COLO668 (cell line): ENCODE measurements around the gene CYP4F11.
"Not testable (repeated sequence)": the region's sequence is repeated elsewhere in the genome, so short reads cannot be mapped to it uniquely, and the experiment has no call there.

Experiments used
- DNase-seq: peaks from one replicate; lab custom pipeline; 2025; ENCODE audit not compliant: unreplicated experiment; lab: John Stamatoyannopoulos, UW

CYP4F11 gene, protein sequence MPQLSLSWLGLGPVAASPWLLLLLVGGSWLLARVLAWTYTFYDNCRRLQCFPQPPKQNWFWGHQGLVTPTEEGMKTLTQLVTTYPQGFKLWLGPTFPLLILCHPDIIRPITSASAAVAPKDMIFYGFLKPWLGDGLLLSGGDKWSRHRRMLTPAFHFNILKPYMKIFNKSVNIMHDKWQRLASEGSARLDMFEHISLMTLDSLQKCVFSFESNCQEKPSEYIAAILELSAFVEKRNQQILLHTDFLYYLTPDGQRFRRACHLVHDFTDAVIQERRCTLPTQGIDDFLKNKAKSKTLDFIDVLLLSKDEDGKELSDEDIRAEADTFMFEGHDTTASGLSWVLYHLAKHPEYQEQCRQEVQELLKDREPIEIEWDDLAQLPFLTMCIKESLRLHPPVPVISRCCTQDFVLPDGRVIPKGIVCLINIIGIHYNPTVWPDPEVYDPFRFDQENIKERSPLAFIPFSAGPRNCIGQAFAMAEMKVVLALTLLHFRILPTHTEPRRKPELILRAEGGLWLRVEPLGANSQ

DNA sequence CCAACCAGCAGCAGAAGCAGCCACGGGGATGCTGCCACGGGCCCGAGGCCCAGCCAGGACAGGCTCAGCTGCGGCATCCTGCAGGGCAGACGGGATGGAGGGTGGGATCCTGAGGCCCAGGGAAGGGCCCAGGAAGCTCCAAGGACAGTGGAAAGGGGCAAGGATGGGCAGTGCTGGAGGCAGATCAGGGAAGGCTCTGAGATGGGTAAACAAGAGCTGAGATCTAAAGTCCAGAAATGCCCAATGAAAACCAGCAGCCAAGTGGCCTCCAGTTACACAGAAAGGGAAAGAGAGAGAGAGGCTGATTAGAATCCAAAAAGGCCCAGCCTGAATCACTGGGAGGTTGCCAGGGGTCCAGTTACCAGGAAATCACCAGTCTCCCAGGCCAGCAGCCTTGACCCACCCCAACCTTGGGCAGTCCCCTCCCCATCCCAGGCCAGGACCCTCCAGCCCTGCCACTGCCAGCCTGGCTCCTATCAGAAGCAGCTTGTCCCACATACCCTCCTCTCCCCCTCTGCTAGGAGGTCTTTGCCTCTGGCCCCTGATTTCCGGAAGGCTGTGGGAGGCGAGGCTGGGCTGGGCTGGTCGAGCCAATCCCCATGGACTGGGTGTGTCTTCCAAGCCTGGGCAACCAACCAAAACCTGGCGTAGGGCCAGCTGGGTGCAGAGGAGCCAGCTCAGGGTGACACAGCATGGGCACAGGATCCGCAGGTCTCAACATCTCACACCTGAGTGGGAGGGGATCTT is at the start of gene CYP4F11:
CYP4F11 (minus strand) TSS at position 198 of the 747 bp plus-strand sequence; CDS start at position 77, 121 bp downstream.
- DNase-seq = peak; percentile 15

DNA sequence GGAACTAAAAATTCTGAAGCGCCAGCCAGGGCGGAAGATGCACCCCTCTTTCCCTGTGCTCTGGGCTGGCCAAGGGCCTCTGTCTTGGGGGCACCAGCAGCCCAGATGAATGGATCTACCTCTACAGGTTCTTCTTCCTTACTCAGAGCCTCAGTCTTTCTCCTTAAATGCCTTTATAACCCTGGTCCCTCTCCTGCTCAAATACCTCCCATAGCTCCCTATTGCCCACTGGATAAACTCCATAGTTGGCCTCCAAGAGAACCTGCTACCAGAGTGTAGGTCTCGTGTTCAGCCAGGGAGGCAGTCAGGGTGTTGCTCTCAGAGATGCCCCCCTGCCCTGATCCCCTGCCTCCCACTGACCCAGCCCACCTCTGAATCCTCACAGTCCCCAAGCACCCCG is 45.0 kb upstream of the CYP4F11 start:
- no peak for DNase-seq

DNA sequence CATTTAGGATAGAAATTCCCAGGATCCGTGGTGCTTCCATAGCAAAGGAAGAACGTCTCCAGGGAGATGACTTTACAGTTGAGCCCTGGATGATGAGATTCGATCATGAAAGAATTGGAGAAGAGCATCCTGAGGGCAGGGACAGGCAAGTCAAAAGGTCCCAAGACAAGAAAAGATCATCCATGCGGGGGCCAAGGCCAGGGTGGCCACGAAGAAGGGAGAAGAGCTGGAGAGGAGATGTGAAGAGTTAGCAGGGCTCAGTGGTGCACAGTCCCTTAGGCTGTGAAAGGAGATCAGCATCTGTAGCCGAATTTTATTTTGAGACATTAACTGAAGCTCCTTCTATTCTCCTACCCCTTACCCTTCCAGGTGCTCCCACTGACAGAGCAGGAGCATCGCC is 43.4 kb upstream of the CYP4F11 start:
- no peak for DNase-seq

DNA sequence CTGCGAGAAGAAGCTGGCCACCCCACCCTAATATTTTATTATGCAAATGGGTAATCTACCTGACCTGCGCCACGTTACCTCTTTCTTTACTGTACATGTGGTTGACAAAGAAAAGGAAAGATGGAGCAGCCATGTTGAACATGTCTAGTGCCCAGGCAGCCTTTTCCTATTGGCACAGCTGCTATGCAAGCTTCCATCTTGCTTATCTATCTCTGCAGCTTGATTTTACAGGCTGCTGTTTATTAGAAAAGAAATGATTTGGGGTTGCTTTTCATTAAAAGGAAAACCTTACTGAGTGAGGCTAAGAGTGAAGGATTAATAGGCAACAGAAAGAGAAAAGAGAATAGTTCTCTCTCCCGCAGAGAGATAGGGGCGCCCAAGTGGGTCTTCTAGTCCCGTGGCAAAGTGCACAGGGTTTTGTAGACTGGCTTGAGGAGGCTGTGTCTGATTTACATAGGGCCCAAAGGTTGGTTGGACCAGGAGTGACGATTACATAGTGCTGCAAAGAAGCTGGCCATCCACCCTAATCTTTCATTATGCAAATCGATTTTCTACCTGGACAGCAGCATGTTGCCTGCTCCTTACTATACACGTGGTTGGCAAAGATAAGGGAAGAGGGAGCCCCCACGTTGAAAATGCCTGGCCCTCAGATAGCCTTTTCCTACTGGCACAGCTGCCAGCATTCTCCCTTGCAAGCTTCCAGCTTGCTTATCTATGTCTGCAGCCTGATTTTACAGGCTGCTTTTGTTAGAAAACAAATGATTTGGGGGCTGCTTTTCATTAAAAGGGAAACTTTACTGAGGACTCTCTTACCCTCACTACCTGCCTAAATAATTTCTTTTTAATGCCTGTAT is 42.7 kb upstream of the CYP4F11 start:
- DNase-seq = no peak

DNA sequence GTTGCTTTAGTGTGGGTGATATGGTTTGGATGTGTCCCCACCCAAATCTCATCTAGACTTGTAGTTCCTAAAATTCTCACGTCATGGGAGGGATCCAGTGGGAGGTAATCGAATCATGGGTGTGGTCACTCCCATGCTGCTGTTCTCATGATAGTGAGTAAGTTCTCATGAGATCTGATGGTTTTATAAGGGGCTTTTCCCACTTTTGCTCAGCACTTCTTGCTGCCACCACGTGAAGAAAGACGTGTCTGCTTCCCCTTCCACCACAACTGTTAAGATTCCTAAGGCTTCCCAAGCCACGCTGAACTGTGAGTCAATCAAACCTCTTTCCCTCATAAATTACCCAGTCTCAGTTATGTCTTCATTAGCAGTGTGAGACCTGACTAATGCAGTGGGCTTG is 40.5 kb upstream of the CYP4F11 start:
- no peak for DNase-seq

DNA sequence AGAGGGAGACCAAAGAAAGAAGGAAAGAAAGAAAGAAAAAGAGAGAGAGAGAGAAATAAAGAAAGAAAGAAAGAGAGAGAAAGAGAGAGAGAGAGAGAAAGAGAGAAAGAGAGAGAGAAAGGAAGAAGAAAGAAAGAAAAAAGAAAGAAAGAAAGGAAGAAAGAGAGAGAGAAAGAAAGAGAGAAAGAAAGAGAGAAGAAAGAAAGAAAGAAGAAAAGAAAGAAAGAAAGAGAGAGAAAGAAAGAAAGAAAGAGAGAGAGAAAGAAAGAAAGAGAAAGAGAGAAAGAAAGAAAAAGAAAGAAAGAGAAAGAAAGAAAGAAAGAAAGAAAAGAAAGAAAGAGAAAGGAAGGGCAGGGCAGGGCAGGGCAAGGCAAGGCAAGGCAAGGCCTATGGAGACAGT is 37.7 kb upstream of the CYP4F11 start:
- DNase-seq = not testable (repeated sequence)

DNA sequence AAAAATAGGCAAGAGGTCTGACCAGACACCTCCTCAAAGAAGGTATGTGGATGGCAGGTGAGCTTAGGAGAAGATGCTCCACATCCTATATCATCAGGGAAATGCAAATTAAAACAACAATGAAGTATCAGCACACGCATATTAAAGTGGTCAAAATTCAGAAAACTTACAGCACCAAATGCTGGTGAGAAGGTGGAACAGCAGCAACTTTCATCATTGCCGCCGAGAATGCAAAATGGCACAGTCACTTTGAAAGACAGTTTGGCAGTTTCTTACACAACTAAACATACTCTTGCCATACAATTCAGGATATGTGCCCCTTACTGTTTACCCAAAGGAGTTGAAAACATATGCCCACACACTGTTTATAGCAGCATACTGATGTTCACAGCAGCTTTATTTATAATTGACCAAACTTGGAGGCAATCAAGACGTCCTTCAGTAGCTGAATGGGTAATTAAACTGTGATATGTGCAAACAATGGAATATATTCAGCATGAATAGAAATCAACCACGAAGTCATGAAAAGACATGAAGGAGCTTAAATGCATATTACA is 37.0 kb upstream of the CYP4F11 start:
- no peak for DNase-seq

DNA sequence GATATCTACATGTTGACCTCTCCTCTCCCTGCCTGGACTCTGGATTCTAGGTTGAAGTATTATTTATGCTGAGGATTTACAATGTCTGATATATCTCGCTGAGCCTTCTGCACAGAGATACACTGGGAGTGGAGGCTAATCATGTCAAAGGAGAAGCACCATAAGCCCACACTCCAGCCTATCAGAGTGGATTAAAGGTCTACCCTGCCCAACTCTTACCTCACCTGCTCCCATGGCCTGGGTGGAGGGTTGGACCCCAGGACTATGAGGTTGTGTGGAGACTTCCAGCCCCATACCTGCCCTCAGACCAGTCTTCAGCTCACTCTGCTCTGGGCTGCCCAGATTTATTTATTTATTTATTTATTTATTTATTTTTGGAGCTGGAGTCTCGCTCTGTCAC is 29.9 kb upstream of the CYP4F11 start:
- no peak for DNase-seq

DNA sequence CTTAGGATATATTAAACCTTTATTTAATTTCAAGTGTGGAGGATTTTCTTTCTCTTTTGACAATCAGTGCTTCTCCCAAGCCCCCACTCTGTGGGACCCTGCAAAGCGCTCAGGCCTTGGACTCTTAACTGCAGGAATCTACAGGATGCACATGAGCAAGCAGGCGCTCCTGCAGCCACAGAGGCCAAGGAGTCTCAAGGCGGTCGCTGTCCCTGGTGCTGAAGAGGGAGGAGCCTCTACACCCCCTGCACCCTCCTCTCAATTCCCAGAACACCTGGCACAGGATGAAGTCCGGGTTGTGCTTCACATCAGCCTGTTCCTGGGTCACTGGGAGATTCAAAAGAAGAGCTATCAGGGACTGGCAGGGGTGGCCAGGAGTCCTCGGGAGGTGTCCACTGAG is 28.0 kb upstream of the CYP4F11 start:
- DNase-seq = no peak

DNA sequence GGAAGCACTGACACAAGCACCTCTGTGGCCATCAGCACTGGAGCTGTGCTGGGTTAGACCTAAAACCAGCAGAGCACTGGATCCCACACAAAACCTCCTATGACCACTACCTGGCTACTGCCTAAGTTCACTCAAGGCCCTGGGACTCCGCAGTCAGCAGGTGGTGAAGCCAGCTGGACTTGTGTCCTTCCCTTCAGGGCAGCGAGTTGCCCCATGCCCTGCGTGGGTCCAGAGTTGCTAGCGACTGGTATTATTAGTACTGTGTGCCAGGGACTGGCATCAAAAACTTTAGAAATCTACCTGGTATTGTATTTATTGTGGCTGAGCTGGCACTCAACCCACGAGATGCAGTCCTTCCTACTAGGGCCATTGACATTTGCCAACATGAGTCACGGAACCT is 20.5 kb upstream of the CYP4F11 start:
- no peak for DNase-seq

DNA sequence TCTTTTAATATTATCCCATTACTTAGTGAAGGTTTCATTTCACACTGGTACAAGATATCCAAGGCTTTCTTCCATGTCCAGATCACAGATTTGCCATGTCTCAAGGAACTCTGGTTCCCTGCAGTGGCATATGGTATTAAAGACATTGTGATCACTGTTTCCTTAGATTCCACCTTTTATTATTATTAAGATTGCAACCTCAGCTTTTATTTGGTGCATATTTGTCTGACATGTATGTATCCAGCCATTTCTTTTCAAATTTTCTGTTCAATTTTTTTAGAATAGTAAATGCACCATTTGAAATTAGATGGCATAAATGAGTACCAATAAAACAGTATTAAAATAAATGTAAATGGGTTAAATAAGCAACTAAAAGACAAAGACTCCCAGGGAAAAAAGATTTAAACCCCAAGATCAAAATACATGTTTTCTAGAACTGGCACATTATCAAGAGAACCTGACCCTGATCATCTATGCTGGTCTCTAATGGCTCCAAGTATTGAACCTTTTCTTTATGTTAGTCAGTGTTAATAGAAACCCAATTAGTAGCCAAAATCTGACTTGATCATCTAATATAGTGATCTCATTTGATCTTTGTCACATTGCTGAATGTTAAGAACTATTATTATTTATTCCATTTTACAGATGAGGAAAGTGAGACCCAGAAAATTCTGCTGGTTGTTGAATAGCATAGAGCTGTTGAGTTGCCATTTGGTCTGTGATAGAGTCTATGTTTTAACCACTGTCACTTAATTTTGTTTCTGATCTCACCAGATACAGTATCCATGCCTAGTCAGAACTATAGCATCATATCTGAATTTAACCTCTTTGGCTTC is 14.1 kb upstream of the CYP4F11 start, which contains the start of gene OR10H4:
OR10H4 (plus strand) TSS at position 786 of the 836 bp plus-strand sequence; CDS start at position 786, 0 bp downstream.
- no peak for DNase-seq

DNA sequence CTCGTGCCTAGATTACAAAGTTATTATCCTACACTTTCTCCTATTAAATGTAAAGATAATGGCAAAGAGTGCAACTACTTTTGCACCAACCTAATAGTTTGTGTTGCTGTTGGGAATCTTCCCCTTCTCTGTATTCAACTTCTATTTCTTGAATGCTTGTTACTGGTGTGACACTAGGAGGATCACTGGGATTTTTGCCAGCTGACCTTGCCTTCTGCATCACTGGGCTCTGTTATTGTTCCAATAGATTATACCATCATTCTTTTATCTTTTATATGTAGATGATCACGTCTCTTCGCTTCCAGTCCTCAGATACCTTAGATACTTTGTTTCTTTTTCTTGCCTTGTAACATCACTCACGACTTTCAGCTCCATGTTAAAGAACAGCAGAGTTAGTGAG is 11.0 kb upstream of the CYP4F11 start:
- DNase-seq = no peak

DNA sequence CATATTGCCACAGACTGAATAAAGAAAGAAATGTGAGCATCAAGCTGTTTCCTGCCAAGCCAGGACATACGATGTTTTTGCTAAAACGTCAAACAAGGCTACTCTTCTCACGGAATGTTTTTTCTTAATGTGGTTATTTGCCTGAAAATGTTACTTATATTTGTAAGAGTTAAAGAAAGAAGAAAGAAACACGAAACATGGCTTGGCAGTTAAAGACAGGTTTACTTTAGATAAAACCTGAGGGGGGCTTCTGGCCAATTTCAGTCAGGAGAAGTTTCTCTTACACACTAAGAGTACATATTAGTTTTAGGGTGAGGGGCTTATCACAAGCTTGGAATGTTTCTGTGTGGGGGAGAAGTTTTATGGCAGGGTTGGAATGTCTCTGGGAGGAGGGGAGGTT is 10.1 kb upstream of the CYP4F11 start:
- no peak for DNase-seq

DNA sequence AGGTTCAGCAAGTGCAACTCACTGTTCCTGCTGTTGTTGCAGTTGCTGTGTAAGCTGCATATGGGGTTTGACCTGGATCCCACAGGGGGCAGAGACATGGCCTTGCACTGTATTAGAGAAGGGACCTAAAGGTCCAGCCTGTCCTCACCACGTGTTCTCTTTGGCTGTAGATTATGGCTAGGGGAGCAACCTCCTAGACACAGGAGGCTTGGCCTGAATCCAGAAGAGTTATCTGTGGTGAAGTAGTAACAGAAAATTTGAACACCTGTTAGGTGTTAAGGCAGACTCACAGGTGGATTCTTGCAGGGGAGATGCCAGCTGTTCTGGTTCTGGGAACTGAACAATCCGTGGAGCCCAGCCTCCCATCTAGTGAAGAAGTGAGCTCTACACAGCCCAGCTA is 3.4 kb upstream of the CYP4F11 start:
- DNase-seq = no peak

DNA sequence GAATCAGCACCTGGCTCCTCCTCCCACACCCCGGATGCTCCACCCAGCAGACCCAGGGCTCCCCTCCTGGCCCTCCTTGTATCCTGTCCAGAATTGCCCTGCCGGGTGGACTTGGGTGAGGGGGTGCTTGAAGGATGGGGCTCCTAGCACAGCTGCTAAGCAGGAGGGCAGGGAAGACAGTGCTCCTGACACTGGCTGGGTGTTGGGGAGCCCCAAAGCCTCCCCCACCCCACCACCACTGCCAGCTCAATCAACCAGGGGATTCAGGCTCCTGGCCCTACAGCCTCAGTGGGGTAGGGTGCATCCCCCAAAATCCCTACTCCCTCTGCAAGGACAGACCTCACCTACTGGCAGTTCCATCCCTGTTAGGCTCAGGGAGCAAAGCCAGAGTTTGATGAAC is 2.6 kb upstream of the CYP4F11 start:
- DNase-seq = no peak

DNA sequence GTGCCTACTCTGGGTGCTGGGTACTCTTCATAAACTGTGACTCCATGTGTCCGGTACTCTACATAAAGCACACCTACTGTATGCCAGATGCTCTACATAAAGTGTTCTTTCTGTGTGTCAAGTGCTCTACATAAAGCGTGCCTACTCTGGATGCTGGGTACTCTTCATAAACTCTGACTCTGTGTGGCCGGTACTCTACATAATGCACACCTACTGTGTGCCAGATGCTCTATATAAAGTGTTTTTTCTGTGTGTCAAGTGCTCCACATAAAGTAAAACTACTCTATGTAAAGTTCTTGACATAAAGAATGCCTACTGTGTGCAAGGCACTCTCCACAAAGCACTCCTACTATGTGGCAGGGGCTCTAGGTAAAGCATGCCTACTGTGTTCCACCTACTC is 1.8 kb upstream of the CYP4F11 start:
- DNase-seq = no peak

DNA sequence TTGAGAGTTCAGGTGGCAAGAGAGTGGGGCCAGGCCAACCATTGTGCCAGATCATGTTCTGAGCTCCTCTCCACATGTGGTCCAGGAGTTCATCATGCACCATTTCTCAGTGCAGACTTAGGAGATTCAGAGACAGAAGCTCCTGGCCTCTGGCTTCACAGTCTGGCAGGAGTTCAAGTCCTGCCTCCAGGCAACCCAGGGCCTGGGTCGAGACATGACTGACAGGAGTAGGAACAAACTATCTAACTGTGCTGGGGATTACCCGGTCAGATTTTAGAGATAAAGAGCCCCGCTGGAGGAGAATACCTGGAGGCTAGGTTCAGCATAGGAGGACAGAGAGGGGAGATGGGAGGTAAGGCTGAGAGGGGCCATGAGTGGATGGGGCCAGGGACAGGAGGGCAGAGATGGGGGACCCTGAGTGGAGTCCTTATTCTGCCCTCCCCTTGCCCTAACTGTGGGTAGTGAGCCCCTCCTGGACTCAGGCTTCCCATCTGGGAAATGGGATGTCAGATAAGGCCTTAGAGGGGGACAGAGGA is 906 bp upstream of the CYP4F11 start:
- no peak for DNase-seq

DNA sequence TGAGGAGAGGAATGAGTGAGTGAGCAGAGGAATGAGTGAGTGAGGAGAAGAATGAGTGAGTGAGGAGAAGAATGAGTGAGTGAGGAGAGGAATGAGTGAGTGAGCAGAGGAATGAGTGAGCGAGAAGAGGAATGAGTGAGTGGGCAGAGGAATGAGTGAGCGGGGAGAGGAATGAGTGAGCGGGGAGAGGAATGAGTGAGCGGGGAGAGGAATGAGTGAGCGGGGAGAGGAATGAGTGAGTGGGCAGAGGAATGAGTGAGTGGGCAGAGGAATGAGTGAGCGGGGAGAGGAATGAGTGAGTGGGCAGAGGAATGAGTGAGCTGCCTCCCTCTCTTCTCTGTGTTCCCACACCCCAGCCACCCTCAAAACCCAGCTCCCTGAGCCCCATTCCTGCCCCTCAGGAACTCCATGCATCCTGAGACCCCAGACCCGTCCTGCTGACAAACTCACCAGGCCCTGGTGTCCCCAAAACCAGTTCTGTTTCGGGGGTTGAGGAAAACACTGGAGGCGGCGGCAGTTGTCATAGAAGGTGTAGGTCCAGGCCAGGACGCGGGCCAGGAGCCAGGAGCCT is 483 bp downstream of the CYP4F11 start:
- DNase-seq = not testable (repeated sequence)

DNA sequence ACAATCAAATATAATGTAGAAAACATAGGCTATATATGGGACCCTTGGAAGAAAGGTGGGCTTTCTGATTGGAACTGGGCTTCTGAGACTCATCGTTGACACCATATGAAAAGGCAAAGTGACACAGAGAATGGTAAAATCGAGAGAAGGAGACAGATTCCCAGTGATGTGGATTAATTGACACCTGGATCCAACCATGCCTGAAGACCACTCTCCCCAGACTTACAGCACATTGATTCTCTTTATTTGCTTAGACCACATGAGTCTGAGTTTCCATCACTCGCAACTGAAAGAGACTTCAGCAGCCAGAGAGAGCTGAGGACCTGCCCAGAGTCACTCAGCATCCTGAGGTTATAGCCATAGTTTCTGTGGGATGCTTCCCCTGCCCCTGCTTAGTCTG is 6.0 kb downstream of the CYP4F11 start:
- DNase-seq = no peak
